Gastroesophageal sphincter (tissue), 4 donors: ENCODE measurements around the gene RNF141. TPM values are rescaled to one million over a fixed set of nuclear protein-coding genes. Genes with fewer than 3 reads are reported as not detected.

Experiments used
- ATAC-seq: fragments of 150-250 bp; one replicate; pipeline ENCODE4 v1.9.1; 2016; ENCODE audit warnings: mild to moderate bottlenecking, moderate library complexity
- H3K27ac ChIP-seq, 4 donors: fragments of 200-600 bp; sonication (generic) in 3 of 4; 1 replicate in 3 of 4; 2 replicates in 1 of 4; pipeline ENCODE4 v1.5.1; 2016 to 2019
- H3K27me3 ChIP-seq: fragments of 200-600 bp; sonication (generic); one replicate; pipeline ENCODE4 v1.5.1; 2019
- H3K36me3 ChIP-seq, 2 donors: fragments of 200-600 bp; sonication (generic); one replicate each; pipeline ENCODE4 v1.5.1; 2019; ENCODE audit warnings: control low read depth in 1 of 2
- H3K4me1 ChIP-seq, 3 donors: fragments of 200-600 bp; sonication (generic); 1 replicate in 2 of 3; 2 replicates in 1 of 3; pipeline ENCODE4 v1.5.1; 2016 to 2019; ENCODE audit warnings: control low read depth in 2 of 3
- H3K4me3 ChIP-seq, 2 donors: fragments of 200-600 bp; sonication (generic); one replicate each; pipeline ENCODE4 v1.5.1; 2019; ENCODE audit warnings: mild to moderate bottlenecking in 1 of 2, moderate library complexity in 1 of 2
- H3K9me3 ChIP-seq, 3 donors: fragments of 200-600 bp; sonication (generic); one replicate each; pipeline ENCODE4 v1.5.1; 2017 to 2019; ENCODE audit warnings: control low read depth in 2 of 3
- EP300 ChIP-seq: sonication (generic); formaldehyde crosslinking; IDR thresholded peaks from one replicate; pipeline ENCODE4 v1.6.1; 2017; ENCODE audit warnings: antibody characterized with exemption, mild to moderate bottlenecking
- POLR2A ChIP-seq, 2 donors: fragments of 450-650 bp; IDR thresholded peaks; one replicate each; pipeline ENCODE4 v1.6.1; 2017; ENCODE audit warnings: antibody characterized with exemption in 2 of 2, mild to moderate bottlenecking in 2 of 2, moderate library complexity in 1 of 2
- POLR2AphosphoS5 ChIP-seq: sonication (generic); formaldehyde crosslinking; IDR thresholded peaks from one replicate; pipeline ENCODE4 v1.6.1; 2017; ENCODE audit warnings: antibody characterized with exemption
- WGBS, 2 donors: methylation state at CpG; one replicate each; pipeline ENCODE4 v1.1.5; 2018; ENCODE audit warnings: low coverage in 1 of 2; 5-methylcytosine and 5-hydroxymethylcytosine counted together
- total RNA-seq, 4 donors: library from RNA; depleted of rRNA; stranded (reverse); fragments of >200 nt; gene quantifications; one replicate each; pipeline ENCODE4 v1.1.0, GENCODE V29; 2016
- TF ChIP-seq, protein P1 (sequence below), 4 experiments: fragments of 200-600 bp in 2 of 4; fragments of 450-650 bp in 2 of 4; sonication (generic) in 1 of 4; IDR thresholded peaks; one replicate each; pipeline ENCODE4 v1.5.1; 2017 to 2019; ENCODE audit warnings: antibody characterized with exemption in 4 of 4, mild to moderate bottlenecking in 2 of 4, moderate library complexity in 2 of 4

The RNF141 gene
- total RNA-seq, 4 donors from 2014 or later: 28.4 to 44.8 (median 38.1) TPM

DNA sequence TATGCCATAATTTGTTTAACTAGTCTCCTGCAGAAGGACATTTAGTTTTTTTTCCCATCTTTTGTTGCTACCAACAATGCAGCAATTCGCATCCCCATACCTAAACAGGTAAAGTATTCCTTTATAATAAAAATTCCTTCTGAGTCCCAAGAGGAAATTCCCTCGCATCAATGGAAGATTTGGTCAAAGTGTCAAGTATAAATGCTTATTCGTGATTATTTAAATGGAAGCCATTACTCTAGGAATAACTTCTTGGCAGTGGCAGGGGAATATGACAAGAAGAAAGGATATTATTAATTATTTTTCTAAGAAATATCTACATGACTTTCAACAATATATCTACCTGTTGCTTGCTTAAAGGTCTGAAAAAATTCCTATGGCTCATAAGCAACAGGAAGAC lies 25.6 kb downstream of the RNF141 start:
- H3K4me1 ChIP-seq: peaks cover 0 to 9% (median 0%) of the 10 kb centered on the region in 3 donors
- no peaks in the 10 kb centered on the region for H3K9me3 ChIP-seq
- no peak for ATAC-seq
- no peak overlapping the region for H3K4me3 ChIP-seq
- no peak overlapping the region for H3K27ac ChIP-seq
- WGBS, 2 donors: 94% methylated on average over 3 of the region's 3 CpGs
- H3K36me3 ChIP-seq: peaks cover 0 to 40% of the 10 kb centered on the region in 2 donors
- no peaks in the 10 kb centered on the region for H3K27me3 ChIP-seq
- TF ChIP-seq POLR2A (IDR thresholded peaks at IDR 0.05) (no peak), EP300 (no peak), POLR2AphosphoS5 (no peak)
- TF ChIP-seq, protein P1, sequence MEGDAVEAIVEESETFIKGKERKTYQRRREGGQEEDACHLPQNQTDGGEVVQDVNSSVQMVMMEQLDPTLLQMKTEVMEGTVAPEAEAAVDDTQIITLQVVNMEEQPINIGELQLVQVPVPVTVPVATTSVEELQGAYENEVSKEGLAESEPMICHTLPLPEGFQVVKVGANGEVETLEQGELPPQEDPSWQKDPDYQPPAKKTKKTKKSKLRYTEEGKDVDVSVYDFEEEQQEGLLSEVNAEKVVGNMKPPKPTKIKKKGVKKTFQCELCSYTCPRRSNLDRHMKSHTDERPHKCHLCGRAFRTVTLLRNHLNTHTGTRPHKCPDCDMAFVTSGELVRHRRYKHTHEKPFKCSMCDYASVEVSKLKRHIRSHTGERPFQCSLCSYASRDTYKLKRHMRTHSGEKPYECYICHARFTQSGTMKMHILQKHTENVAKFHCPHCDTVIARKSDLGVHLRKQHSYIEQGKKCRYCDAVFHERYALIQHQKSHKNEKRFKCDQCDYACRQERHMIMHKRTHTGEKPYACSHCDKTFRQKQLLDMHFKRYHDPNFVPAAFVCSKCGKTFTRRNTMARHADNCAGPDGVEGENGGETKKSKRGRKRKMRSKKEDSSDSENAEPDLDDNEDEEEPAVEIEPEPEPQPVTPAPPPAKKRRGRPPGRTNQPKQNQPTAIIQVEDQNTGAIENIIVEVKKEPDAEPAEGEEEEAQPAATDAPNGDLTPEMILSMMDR (IDR thresholded peaks at IDR 0.05): no peak

- peaks cover 0 to 33% of the 10 kb centered on the region in 2 donors for H3K36me3 ChIP-seq
- peaks cover 0 to 9% (median 0%) of the 10 kb centered on the region in 3 donors for H3K4me1 ChIP-seq
- H3K27ac ChIP-seq: no peak overlapping the region
- no peak for TF ChIP-seq POLR2AphosphoS5
- TF ChIP-seq EP300: no peak
- TF ChIP-seq POLR2A (IDR thresholded peaks at IDR 0.05): no peak
- TF ChIP-seq, protein P1 (IDR thresholded peaks at IDR 0.05): no peak
- 84% methylated on average over 2 of the region's 2 CpGs; no CpG with 5 or more reads in 1 of the 2 donors for WGBS, 2 donors
- H3K9me3 ChIP-seq: no peaks in the 10 kb centered on the region
- no peaks in the 10 kb centered on the region for H3K27me3 ChIP-seq
- H3K4me3 ChIP-seq: no peak overlapping the region
- ATAC-seq: no peak
Observed at GRCh38 chr11:10514709-10515108, 26.3 kb downstream of the RNF141 start.

GRCh38 chr11:10514202-10514601 lies 26.8 kb downstream of the RNF141 start:
- 29 to 40% methylated on average over 2 of the region's 2 CpGs for WGBS, 2 donors

DNA sequence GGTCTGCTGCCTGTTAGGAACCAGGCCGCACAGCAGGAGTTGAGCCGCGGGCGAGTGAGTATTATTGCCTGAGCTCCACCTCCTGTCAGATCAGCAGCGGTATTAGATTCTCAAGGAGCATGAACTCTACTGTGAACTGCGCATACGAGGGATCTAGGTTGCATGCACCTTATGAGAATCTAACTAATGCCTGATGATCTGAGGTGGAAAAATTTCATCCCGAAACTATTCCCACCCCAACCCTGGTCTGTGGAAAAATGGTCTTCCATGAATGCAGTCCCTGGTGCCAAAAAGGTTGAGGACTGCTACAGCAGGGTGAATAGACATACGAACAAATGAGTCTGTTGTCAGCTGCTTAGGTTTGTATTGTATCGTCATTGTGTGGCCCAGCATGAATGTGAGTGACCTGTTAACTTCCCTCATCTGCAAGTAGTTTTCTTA lies 29.8 kb downstream of the RNF141 start:
- ATAC-seq: no peak

More at GRCh38 chr11:10514202-10514601, 26.8 kb downstream of the RNF141 start:
- TF ChIP-seq, protein P1 (IDR thresholded peaks at IDR 0.05): peak; percentile 38 to 51 (median 48)
- no peak for TF ChIP-seq EP300
- H3K4me3 ChIP-seq: no peak overlapping the region
- H3K4me1 ChIP-seq: peaks cover 0 to 9% (median 0%) of the 10 kb centered on the region in 3 donors
- no peak for ATAC-seq
- H3K27me3 ChIP-seq: no peaks in the 10 kb centered on the region
- H3K27ac ChIP-seq: no peak overlapping the region
- no peaks in the 10 kb centered on the region for H3K9me3 ChIP-seq
- peaks cover 0 to 28% of the 10 kb centered on the region in 2 donors for H3K36me3 ChIP-seq

GRCh38 chr11:10506008-10506370 lies 35.0 kb downstream of the RNF141 start:
- Histone ChIP-seq H3K27ac (no peak overlapping the region), H3K36me3 (peaks cover 0 to 36% of the 10 kb centered on the region in 2 donors), H3K4me3 (no peak overlapping the region), H3K4me1 (no peaks in the 10 kb centered on the region), H3K9me3 (no peaks in the 10 kb centered on the region), H3K27me3 (no peaks in the 10 kb centered on the region)
- no peak for ATAC-seq
- TF ChIP-seq EP300: no peak
- TF ChIP-seq, protein P1 (IDR thresholded peaks at IDR 0.05): no peak
- no peak for TF ChIP-seq POLR2A (IDR thresholded peaks at IDR 0.05)
- no peak for TF ChIP-seq POLR2AphosphoS5

More for the DNA sequence above, 29.8 kb downstream of the RNF141 start:
- no peaks in the 10 kb centered on the region for H3K27me3 ChIP-seq
- no peak overlapping the region for H3K27ac ChIP-seq
- peaks cover 0 to 9% (median 0%) of the 10 kb centered on the region in 3 donors for H3K4me1 ChIP-seq
- peaks cover 0 to 14% of the 10 kb centered on the region in 2 donors for H3K36me3 ChIP-seq
- H3K9me3 ChIP-seq: no peaks in the 10 kb centered on the region
- no peak overlapping the region for H3K4me3 ChIP-seq
- 82 to 88% methylated on average over 5 to 6 of the region's 10 CpGs for WGBS, 2 donors
- TF ChIP-seq, protein P1 (IDR thresholded peaks at IDR 0.05): no peak
- no peak for TF ChIP-seq POLR2AphosphoS5
- no peak for TF ChIP-seq POLR2A (IDR thresholded peaks at IDR 0.05)
- no peak for TF ChIP-seq EP300
